Ureter (tissue), 1 donor: ENCODE results near the gene ZNF415. TPM values are rescaled to one million over a fixed set of nuclear protein-coding genes. Genes with fewer than 3 reads are reported as not detected.
"Not testable (repeated sequence)": the region's sequence is repeated elsewhere in the genome, so short reads cannot be mapped to it uniquely, and the experiment has no call there.

Experiments
- DNase-seq: peaks from one replicate; pipeline ENCODE4 v3.0.0-alpha.2; 2020; ENCODE audit warnings: low spot score
- total RNA-seq: library from RNA; stranded (reverse); gene quantifications from one replicate; pipeline ENCODE4 v1.2.4, GENCODE V29; 2023
- donor health status: DM: yes; HTN: yes; CAD: no.

The ZNF415 gene
- total RNA-seq: 15.1 TPM

- peak; percentile 82 for DNase-seq
These were observed at the start of gene ZNF415 for GRCh38 chr19:53132141-53132991. Gene ZNF415, minus strand, starts transcription at chr19:53132910. Its CDS starts 10,234 bp downstream, at chr19:53122676.

- DNase-seq: no peak
These were observed 49.5 kb upstream of the ZNF415 start for GRCh38 chr19:53182202-53182601.

GRCh38 chr19:53177986-53178385 is 45.3 kb upstream of the ZNF415 start:
- DNase-seq: no peak

GRCh38 chr19:53172889-53173288 is 40.2 kb upstream of the ZNF415 start:
- no peak for DNase-seq

- no peak for DNase-seq
These were observed 33.0 kb upstream of the ZNF415 start for GRCh38 chr19:53165691-53166091.

GRCh38 chr19:53161123-53161522 is 28.4 kb upstream of the ZNF415 start:
- DNase-seq: no peak

GRCh38 chr19:53160350-53160749 is 27.6 kb upstream of the ZNF415 start:
- no peak for DNase-seq

- DNase-seq: peak; percentile 50
These were observed 25.5 kb upstream of the ZNF415 start for GRCh38 chr19:53158119-53158656.

- no peak for DNase-seq
These were observed 24.9 kb upstream of the ZNF415 start for GRCh38 chr19:53157626-53158025.

GRCh38 chr19:53156850-53157249 is 24.1 kb upstream of the ZNF415 start:
- DNase-seq: no peak

- no peak for DNase-seq
These were observed 14.9 kb upstream of the ZNF415 start for GRCh38 chr19:53147645-53148044.

GRCh38 chr19:53140351-53140750 is 7.6 kb upstream of the ZNF415 start:
- DNase-seq: no peak

- DNase-seq: no peak
These were observed 3.7 kb upstream of the ZNF415 start for GRCh38 chr19:53136432-53136831.

GRCh38 chr19:53131727-53132126 is 983 bp downstream of the ZNF415 start:
- DNase-seq: no peak

- DNase-seq: no peak
These were observed 1.6 kb downstream of the ZNF415 start for GRCh38 chr19:53131085-53131590.

GRCh38 chr19:53130506-53130905 is 2.2 kb downstream of the ZNF415 start:
- no peak for DNase-seq

GRCh38 chr19:53126733-53127526 is 5.8 kb downstream of the ZNF415 start:
- not testable (repeated sequence) for DNase-seq

GRCh38 chr19:53123400-53123799 is 9.3 kb downstream of the ZNF415 start:
- DNase-seq: no peak

GRCh38 chr19:53112286-53112685 is 20.4 kb downstream of the ZNF415 start:
- no peak for DNase-seq

- DNase-seq: no peak
These were observed 23.2 kb downstream of the ZNF415 start for GRCh38 chr19:53109527-53109926.

GRCh38 chr19:53103234-53104203 is 29.2 kb downstream of the ZNF415 start, which contains the start of gene ZNF160:
Gene ZNF160, minus strand, starts transcription at chr19:53103422. Its CDS starts 17,146 bp downstream, at chr19:53086276.
- DNase-seq: peak; percentile 99
